H1 (cell line): ENCODE results near the gene PRICKLE3. TPM values are rescaled to one million over a fixed set of nuclear protein-coding genes. Genes with fewer than 3 reads are reported as not detected.
A peak's percentile ranks its signal among the peaks of the same experiment; 100 is the strongest.

Source experiments
- ASH2L ChIP-seq: fragments of 200-600, 300-600 bp; sonication (generic); IDR thresholded peaks from one replicate; pipeline ENCODE4 v1.7.1; 2017; ENCODE audit warnings: low read length
- ATF3 ChIP-seq: IDR thresholded peaks from 2 replicates; pipeline ENCODE4 v1.6.1; 2011; ENCODE audit warnings: low read depth, mild to moderate bottlenecking, low read length; ENCODE audit not compliant: insufficient read depth
- BCL11A ChIP-seq, 2 experiments: IDR thresholded peaks; one replicate each; pipeline ENCODE4 v1.6.1; 2011; ENCODE audit warnings: low read depth in 2 of 2, low read length in 2 of 2, mild to moderate bottlenecking in 2 of 2
- CBX5 ChIP-seq: fragments of 300-800, 300-1000 bp; sonication (generic); IDR thresholded peaks from 2 replicates; pipeline ENCODE4 v1.7.1; 2016; ENCODE audit warnings: antibody characterized with exemption, low read length, low read depth
- CBX8 ChIP-seq: fragments of 300-800, 300-1000 bp; sonication (generic); IDR thresholded peaks from 2 replicates; pipeline ENCODE4 v1.7.1; 2016; ENCODE audit warnings: low read depth, low read length, borderline replicate concordance
- EP300 ChIP-seq, 2 experiments: IDR thresholded peaks; 1 replicate in 1 of 2; 2 replicates in 1 of 2; pipeline ENCODE4 v1.6.1; 2011 to 2012; ENCODE audit warnings: low read depth in 2 of 2, low read length in 2 of 2, mild to moderate bottlenecking in 2 of 2, borderline replicate concordance in 1 of 2, inconsistent platforms in 1 of 2, moderate library complexity in 1 of 2
- EZH2 ChIP-seq: fragments of 200-600 bp; sonication (generic); IDR thresholded peaks from 2 replicates; pipeline ENCODE4 v1.7.1; 2012; ENCODE audit warnings: low read depth, mild to moderate bottlenecking, moderate library complexity, low read length, inconsistent platforms; ENCODE audit not compliant: severe bottlenecking
- FOSL1 ChIP-seq: IDR thresholded peaks from 2 replicates; pipeline ENCODE4 v1.6.1; 2011; ENCODE audit warnings: mild to moderate bottlenecking, low read depth, low read length, moderate library complexity; ENCODE audit not compliant: insufficient read depth
- GTF2F1 ChIP-seq: IDR thresholded peaks from 2 replicates; pipeline ENCODE4 v1.6.1; 2012; ENCODE audit warnings: low read depth, low read length, improper control_type of control experiment, borderline replicate concordance
- KDM4A ChIP-seq: IDR thresholded peaks from one replicate; pipeline ENCODE4 v1.7.1; 2012; ENCODE audit warnings: low read depth, mild to moderate bottlenecking, moderate library complexity, low read length, inconsistent platforms; ENCODE audit not compliant: severe bottlenecking
- MAX ChIP-seq: IDR thresholded peaks from 2 replicates; pipeline ENCODE4 v1.6.1; 2012; ENCODE audit warnings: inconsistent platforms
- NRF1 ChIP-seq: IDR thresholded peaks from 2 replicates; pipeline ENCODE4 v1.6.1; 2011; ENCODE audit warnings: mild to moderate bottlenecking, low read depth, low read length, improper control_type of control experiment
- PHF8 ChIP-seq: fragments of 200-600 bp; sonication (generic); conservative IDR thresholded peaks from 2 replicates; pipeline ENCODE4 v1.7.1; 2012; ENCODE audit warnings: low read depth, mild to moderate bottlenecking, inconsistent platforms, low read length, moderate library complexity
- POU5F1 ChIP-seq: IDR thresholded peaks from 2 replicates; pipeline ENCODE4 v1.6.1; 2011; ENCODE audit warnings: low read depth, mild to moderate bottlenecking, low read length, moderate library complexity
- RNF2 ChIP-seq: fragments of 200-900, 300-1000 bp; sonication (generic); IDR thresholded peaks from 2 replicates; pipeline ENCODE4 v1.7.1; 2016; ENCODE audit warnings: borderline replicate concordance, low read depth, mild to moderate bottlenecking, antibody characterized with exemption, low read length; ENCODE audit not compliant: poor library complexity, severe bottlenecking; ENCODE audit errors: missing control alignments
- SP2 ChIP-seq: IDR thresholded peaks from 2 replicates; pipeline ENCODE4 v1.6.1; 2012; ENCODE audit warnings: mild to moderate bottlenecking, low read length, inconsistent platforms
- SP4 ChIP-seq: IDR thresholded peaks from 2 replicates; pipeline ENCODE4 v1.6.1; 2012; ENCODE audit warnings: low read length, inconsistent platforms
- SUZ12 ChIP-seq: fragments of 200-600 bp; sonication (generic); IDR thresholded peaks from 2 replicates; pipeline ENCODE4 v1.6.1; 2012; ENCODE audit warnings: mild to moderate bottlenecking, inconsistent platforms, low read length, moderate library complexity, mixed read lengths
- TAF1 ChIP-seq: IDR thresholded peaks from 2 replicates; pipeline ENCODE4 v1.6.1; 2011; ENCODE audit warnings: mild to moderate bottlenecking, low read depth, low read length
- TCF12 ChIP-seq: IDR thresholded peaks from 2 replicates; pipeline ENCODE4 v1.6.1; 2011; ENCODE audit warnings: low read depth, mild to moderate bottlenecking, low read length
- USF2 ChIP-seq: IDR thresholded peaks from 2 replicates; pipeline ENCODE4 v1.6.1; 2011; ENCODE audit warnings: low read length, improper control_type of control experiment
- polyA plus RNA-seq, 7 experiments: library from polyadenylated mRNA; depleted of rRNA in 3 of 7; stranded (reverse) in 5 of 7; unstranded in 2 of 7; fragments of >200 nt in 5 of 7; fragments of 200-250 nt in 2 of 7; gene quantifications; 1 replicate in 5 of 7; 2 replicates in 1 of 7; 4 replicates in 1 of 7; pipeline versions ENCODE4 v1.2.1 to v1.2.3, GENCODE V29; 2011 to 2013; ENCODE audit warnings: missing spikeins in 2 of 7, mixed read lengths in 2 of 7
- total RNA-seq: library from RNA; stranded (reverse); fragmentation: NEBNext Ultra II Directional; extraction: Animal tissue kit (Norgen Biotek cat#: 25700); gene quantifications from 2 replicates; pipeline ENCODE4 v1.2.1, GENCODE V29; 2021

The PRICKLE3 gene
- total and polyA plus RNA-seq, 2 of the 8 experiments (the other 6 are each of a cell fraction or from before 2014, with no cell fraction given): 9.1 to 10.6 TPM

GRCh38 chrX:49199906-49200771 is 14.0 kb upstream of the PRICKLE3 start, which contains the start of gene SYP (continued):
- TF ChIP-seq USF2 (no peak), EZH2 (no peak), BCL11A (IDR thresholded peaks at IDR 0.05; ENCODE audit: low read depth in 2 of 2, low read length in 2 of 2) (no peak), SP4 (peak; percentile 33; the same call in 1 of the 2 replicates), CBX5 (no peak), SP2 (no peak), KDM4A (peak; percentile 11), MAX (peak; percentile 88), TCF12 (0 out of 2 replicates have a peak, but pooled peaks have one; percentile 10), ATF3 (no peak), ASH2L (no peak), RNF2 (no peak), TAF1 (peak; percentile 83), SUZ12 (no peak), EP300 (IDR thresholded peaks at IDR 0.05; ENCODE audit: borderline replicate concordance in 1 of 2, low read depth in 2 of 2, low read length in 2 of 2) (peak in 1 of 2 experiments; percentile 100; a peak in 2 of 3 replicates), CBX8 (no peak), NRF1 (peak; percentile 64), FOSL1 (0 out of 2 replicates have a peak, but pooled peaks have one; percentile 17), GTF2F1 (no peak), PHF8 (no peak), POU5F1 (no peak)
